BJ (cell line): Measurements from ENCODE around the gene EVX2. TPM values are rescaled to one million over a fixed set of nuclear protein-coding genes. Genes with fewer than 3 reads are reported as not detected.

Experiments
- CTCF ChIA-PET: fragments of 350-600 bp; formaldehyde crosslinking; extraction: SDS; loops from one replicate; lab custom pipeline; 2021; ENCODE audit warnings: antibody characterized with exemption, inconsistent platforms; lab: Yijun Ruan, JAX
- POLR2A ChIA-PET: fragments of 300-600 bp; sonication (Branson Sonifier 250); formaldehyde crosslinking; extraction: SDS; loops from one replicate; lab custom pipeline; 2021; ENCODE audit warnings: antibody characterized with exemption; lab: Charles Lee
- DNase-seq: peaks from one replicate; pipeline ENCODE4 v3.0.0-alpha.2; 2011; ENCODE audit warnings: low read depth
- H3K27me3 ChIP-seq: 2 replicates; pipeline ENCODE4 v1.6.0; 2011; ENCODE audit warnings: low read length; ENCODE audit not compliant: control insufficient read depth, insufficient read depth
- H3K36me3 ChIP-seq: 2 replicates; pipeline ENCODE4 v1.5.1; 2011; ENCODE audit warnings: low read length; ENCODE audit not compliant: control insufficient read depth, insufficient read depth
- H3K4me3 ChIP-seq: 2 replicates; pipeline ENCODE4 v1.5.1; 2011; ENCODE audit warnings: low read depth, mild to moderate bottlenecking, control low read depth, low read length
- polyA plus RNA-seq: library from polyadenylated mRNA; depleted of rRNA; stranded (reverse); fragments of >200 nt; gene quantifications from 2 replicates; pipeline ENCODE4 v1.2.3, GENCODE V29; 2011
- TF ChIP-seq, protein P1 (sequence below): IDR thresholded peaks from 2 replicates; pipeline ENCODE4 v1.5.1; 2011; ENCODE audit warnings: low read depth, mild to moderate bottlenecking, control low read depth, inconsistent platforms, low read length, moderate library complexity; ENCODE audit not compliant: insufficient read depth

Gene EVX2
- polyA plus RNA-seq, 1 experiment, result not detected

DNA sequence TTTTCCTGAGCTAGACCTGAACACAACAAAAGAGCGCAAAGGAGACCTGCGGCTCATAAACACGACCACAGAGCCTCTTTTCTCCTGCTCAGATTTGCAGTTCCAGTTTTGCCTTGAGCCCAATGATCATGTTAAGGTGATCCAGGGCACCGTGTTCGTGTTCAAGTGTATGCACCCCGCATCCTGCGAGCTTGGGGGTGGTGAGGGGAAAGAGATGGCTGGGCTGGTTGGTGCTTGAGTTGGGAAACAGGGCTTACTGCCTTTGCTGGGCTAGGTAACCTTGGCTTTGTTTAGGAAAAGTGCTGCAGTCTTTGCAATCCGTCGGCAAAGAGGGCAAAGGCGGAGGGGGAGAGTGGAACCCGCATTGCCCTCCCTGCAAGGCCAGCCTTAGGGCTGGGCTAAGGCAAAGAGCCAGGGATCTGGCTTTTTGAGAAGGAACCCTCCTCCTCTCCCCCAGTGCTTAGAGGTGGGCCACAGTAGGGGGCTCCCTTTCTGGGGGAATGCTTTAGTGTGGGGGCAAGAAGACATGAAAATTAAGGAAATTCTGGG is 34.1 kb upstream of the EVX2 start:
- DNase-seq, result no peak
- Histone ChIP-seq H3K27me3 (peaks cover 1% of the 10 kb centered on the region; the same call in 1 of the 2 replicates), H3K4me3 (no peak overlapping the region), H3K36me3 (peaks cover 2% of the 10 kb centered on the region; the same call in 1 of the 2 replicates)
- CTCF ChIA-PET, result interaction anchor here (3.0 kb wide), 1 partner anchor 9 kb away, joined by 11 read pairs; no protein-coding TSS in a partner anchor
- TF ChIP-seq, protein P1, sequence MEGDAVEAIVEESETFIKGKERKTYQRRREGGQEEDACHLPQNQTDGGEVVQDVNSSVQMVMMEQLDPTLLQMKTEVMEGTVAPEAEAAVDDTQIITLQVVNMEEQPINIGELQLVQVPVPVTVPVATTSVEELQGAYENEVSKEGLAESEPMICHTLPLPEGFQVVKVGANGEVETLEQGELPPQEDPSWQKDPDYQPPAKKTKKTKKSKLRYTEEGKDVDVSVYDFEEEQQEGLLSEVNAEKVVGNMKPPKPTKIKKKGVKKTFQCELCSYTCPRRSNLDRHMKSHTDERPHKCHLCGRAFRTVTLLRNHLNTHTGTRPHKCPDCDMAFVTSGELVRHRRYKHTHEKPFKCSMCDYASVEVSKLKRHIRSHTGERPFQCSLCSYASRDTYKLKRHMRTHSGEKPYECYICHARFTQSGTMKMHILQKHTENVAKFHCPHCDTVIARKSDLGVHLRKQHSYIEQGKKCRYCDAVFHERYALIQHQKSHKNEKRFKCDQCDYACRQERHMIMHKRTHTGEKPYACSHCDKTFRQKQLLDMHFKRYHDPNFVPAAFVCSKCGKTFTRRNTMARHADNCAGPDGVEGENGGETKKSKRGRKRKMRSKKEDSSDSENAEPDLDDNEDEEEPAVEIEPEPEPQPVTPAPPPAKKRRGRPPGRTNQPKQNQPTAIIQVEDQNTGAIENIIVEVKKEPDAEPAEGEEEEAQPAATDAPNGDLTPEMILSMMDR, result no peak
- POLR2A ChIA-PET, result no interaction called here

GRCh38 chr2:176117162-176117822 is 33.5 kb upstream of the EVX2 start:
- H3K4me3 ChIP-seq, result no peak overlapping the region
- DNase-seq, result no peak
- TF ChIP-seq, protein P1, result no peak
- H3K36me3 ChIP-seq, result peaks cover 2% of the 10 kb centered on the region; the same call in 1 of the 2 replicates
- ChIA-PET POLR2A (no interaction called here), CTCF (interaction anchor here (3.0 kb wide), 1 partner anchor 9 kb away, joined by 11 read pairs; no protein-coding TSS in a partner anchor)
- peaks cover 1% of the 10 kb centered on the region; the same call in 1 of the 2 replicates for H3K27me3 ChIP-seq

- ChIA-PET CTCF (interaction anchor here (3.0 kb wide), 1 partner anchor 10 kb away, joined by 11 read pairs; no protein-coding TSS in a partner anchor), POLR2A (no interaction called here)
- Histone ChIP-seq H3K36me3 (peaks cover 2% of the 10 kb centered on the region), H3K4me3 (no peak within 1 kb of the TSS), H3K27me3 (0 out of 2 replicates have a peak, but pooled peaks cover 1% of the 10 kb centered on the region)
- TF ChIP-seq, protein P1, result no peak
- no peak for DNase-seq
Measured at GRCh38 chr2:176115883-176116813, 32.4 kb upstream of the EVX2 start, which contains the start of gene HOXD10. TSS of gene HOXD10 (plus strand) at chr2:176116778. CDS start at chr2:176116834, 56 bp downstream.

DNA sequence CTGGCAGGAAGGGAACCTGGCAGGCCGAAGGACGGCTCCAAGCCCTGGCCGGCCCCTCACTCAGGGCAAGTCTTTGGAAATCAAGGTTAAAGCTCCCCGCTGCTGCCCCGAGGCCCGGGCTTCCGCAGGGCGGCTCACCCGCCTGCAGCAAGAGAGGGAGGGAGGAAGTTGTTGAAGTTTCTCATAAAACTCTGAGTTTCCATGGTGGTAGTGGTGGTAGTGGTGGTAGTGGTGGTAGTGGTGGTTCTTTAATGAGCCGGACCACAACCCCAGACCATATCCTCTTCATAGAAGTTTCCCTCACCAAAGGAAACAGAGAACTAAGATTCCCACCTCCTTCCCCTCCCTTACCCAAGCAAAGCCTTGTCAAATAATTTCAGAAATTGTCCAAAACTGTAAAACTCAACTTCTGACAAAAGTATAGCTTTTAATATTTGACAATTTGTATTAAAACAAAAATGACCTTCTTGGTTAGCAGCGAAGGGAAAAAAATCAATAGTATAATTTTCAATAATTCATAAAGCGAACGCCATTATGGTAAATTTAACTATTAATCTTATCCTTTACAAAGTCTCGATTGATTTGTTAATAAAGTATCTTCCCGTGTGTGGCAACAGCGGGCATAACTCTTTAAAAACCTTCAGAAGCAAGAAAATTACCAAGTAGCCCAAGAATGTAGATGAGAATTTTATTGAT is 31.3 kb upstream of the EVX2 start:
- ChIA-PET CTCF (interaction anchor here (0.6 to 3.0 kb wide), 4 partner anchors 11 to 397 kb away, joined by 3 to 11 read pairs (median 4); no protein-coding TSS in a partner anchor), POLR2A (no interaction called here)
- TF ChIP-seq, protein P1, result no peak
- H3K4me3 ChIP-seq, result no peak overlapping the region
- DNase-seq, result no peak
- peaks cover 2% of the 10 kb centered on the region for H3K36me3 ChIP-seq
- H3K27me3 ChIP-seq, result 0 out of 2 replicates have a peak, but pooled peaks cover 1% of the 10 kb centered on the region
